ENCODE measurements around the gene TNFAIP8.
A peak's percentile ranks its signal among the peaks of the same experiment; 100 is the strongest.

Gene TNFAIP8

GRCh38 chr5:119343766-119344165 is 12.1 kb upstream of the TNFAIP8 start:
- Histone ChIP-seq H3K79me2 (ENCODE audit: low read length) (peaks cover 43% of the 10 kb centered on the region), H3K27me3 (ENCODE audit: low read depth, low read length) (no peaks in the 10 kb centered on the region), H3K4me1 (ENCODE audit: low read length) (peaks cover 72% of the 10 kb centered on the region), H3K4me2 (ENCODE audit: low read length) (peak overlapping the region; percentile 40), H3K4me3 (ENCODE audit: low read length) (no peak overlapping the region), H3K9ac (ENCODE audit: low read length) (no peak overlapping the region), H3K36me3 (replicated peaks; ENCODE audit: low read depth, low read length) (peaks cover 21% of the 10 kb centered on the region), H3K27ac (ENCODE audit: low read length) (peak overlapping the region; percentile 43; the same call in 1 of the 2 replicates), H3K9me3 (ENCODE audit: insufficient read depth, low read length) (no peaks in the 10 kb centered on the region), H2AFZ (ENCODE audit: low read depth, low read length) (no peak overlapping the region), H4K20me1 (ENCODE audit: insufficient read depth, low read length) (no peaks in the 10 kb centered on the region)
- TF ChIP-seq CTCF (IDR thresholded peaks at IDR 0.05; ENCODE audit: low read depth, low read length) (no peak), EZH2phosphoT487 (IDR thresholded peaks at IDR 0.05; ENCODE audit: low read depth) (no peak)

- Histone ChIP-seq H3K36me3 (replicated peaks; ENCODE audit: low read depth, low read length) (peaks cover 21% of the 10 kb centered on the region), H3K79me2 (ENCODE audit: low read length) (peaks cover 40% of the 10 kb centered on the region), H3K27me3 (ENCODE audit: low read depth, low read length) (no peaks in the 10 kb centered on the region), H3K9ac (ENCODE audit: low read length) (no peak overlapping the region), H3K4me2 (ENCODE audit: low read length) (peak overlapping the region; percentile 40; the same call in 1 of the 2 replicates), H4K20me1 (ENCODE audit: insufficient read depth, low read length) (no peaks in the 10 kb centered on the region), H3K27ac (ENCODE audit: low read length) (peak overlapping the region; percentile 43; the same call in 1 of the 2 replicates), H2AFZ (ENCODE audit: low read depth, low read length) (no peak overlapping the region), H3K4me1 (ENCODE audit: low read length) (peaks cover 67% of the 10 kb centered on the region), H3K9me3 (ENCODE audit: insufficient read depth, low read length) (no peaks in the 10 kb centered on the region), H3K4me3 (ENCODE audit: low read length) (no peak overlapping the region)
- no peak for TF ChIP-seq CTCF (IDR thresholded peaks at IDR 0.05; ENCODE audit: low read depth, low read length)
- TF ChIP-seq EZH2phosphoT487 (IDR thresholded peaks at IDR 0.05; ENCODE audit: low read depth), result no peak
Observed at GRCh38 chr5:119344231-119344630, 11.6 kb upstream of the TNFAIP8 start.

- Histone ChIP-seq H3K4me2 (ENCODE audit: low read length) (peak overlapping the region; percentile 5; the same call in 1 of the 2 replicates), H2AFZ (ENCODE audit: low read depth, low read length) (no peak overlapping the region), H3K36me3 (replicated peaks; ENCODE audit: low read depth, low read length) (peaks cover 21% of the 10 kb centered on the region), H4K20me1 (ENCODE audit: insufficient read depth, low read length) (no peaks in the 10 kb centered on the region), H3K79me2 (ENCODE audit: low read length) (peaks cover 27% of the 10 kb centered on the region), H3K4me1 (ENCODE audit: low read length) (peaks cover 51% of the 10 kb centered on the region), H3K27ac (ENCODE audit: low read length) (no peak overlapping the region), H3K4me3 (ENCODE audit: low read length) (no peak overlapping the region), H3K9me3 (ENCODE audit: insufficient read depth, low read length) (no peaks in the 10 kb centered on the region), H3K9ac (ENCODE audit: low read length) (no peak overlapping the region), H3K27me3 (ENCODE audit: low read depth, low read length) (no peaks in the 10 kb centered on the region)
- TF ChIP-seq EZH2phosphoT487 (IDR thresholded peaks at IDR 0.05; ENCODE audit: low read depth) (no peak), CTCF (IDR thresholded peaks at IDR 0.05; ENCODE audit: low read depth, low read length) (no peak)
Observed at GRCh38 chr5:119345861-119346260, 10.0 kb upstream of the TNFAIP8 start.

GRCh38 chr5:119346394-119346793 is 9.4 kb upstream of the TNFAIP8 start:
- Histone ChIP-seq H3K79me2 (ENCODE audit: low read length) (peaks cover 27% of the 10 kb centered on the region), H3K9me3 (ENCODE audit: insufficient read depth, low read length) (no peaks in the 10 kb centered on the region), H3K27ac (ENCODE audit: low read length) (no peak overlapping the region), H4K20me1 (ENCODE audit: insufficient read depth, low read length) (no peaks in the 10 kb centered on the region), H3K36me3 (replicated peaks; ENCODE audit: low read depth, low read length) (peaks cover 21% of the 10 kb centered on the region), H3K4me3 (ENCODE audit: low read length) (no peak overlapping the region), H3K9ac (ENCODE audit: low read length) (no peak overlapping the region), H3K4me2 (ENCODE audit: low read length) (no peak overlapping the region), H2AFZ (ENCODE audit: low read depth, low read length) (no peak overlapping the region), H3K4me1 (ENCODE audit: low read length) (peaks cover 45% of the 10 kb centered on the region), H3K27me3 (ENCODE audit: low read depth, low read length) (no peaks in the 10 kb centered on the region)
- TF ChIP-seq EZH2phosphoT487 (IDR thresholded peaks at IDR 0.05; ENCODE audit: low read depth) (no peak), CTCF (IDR thresholded peaks at IDR 0.05; ENCODE audit: low read depth, low read length) (no peak)

Data from OCI-LY3 (cell line).